Smooth muscle cell of the brain vasculature (primary cell): ENCODE results near the gene SPZ1.
"Not testable (repeated sequence)": the region's sequence is repeated elsewhere in the genome, so short reads cannot be mapped to it uniquely, and the experiment has no call there.

Experiments
- DNase-seq: peaks from one replicate; pipeline ENCODE4 v3.0.0-alpha.2; 2012; ENCODE audit warnings: low read depth, low spot score

The SPZ1 gene

GRCh38 chr5:80339116-80339515 is 19.3 kb downstream of the SPZ1 start:
- no peak for DNase-seq

GRCh38 chr5:80341016-80341775 is 21.4 kb downstream of the SPZ1 start:
- no peak for DNase-seq

- DNase-seq = no peak
Observed at GRCh38 chr5:80343067-80343466, 23.3 kb downstream of the SPZ1 start.

GRCh38 chr5:80346055-80346454 is 26.3 kb downstream of the SPZ1 start:
- no peak for DNase-seq

GRCh38 chr5:80348171-80348570 is 28.4 kb downstream of the SPZ1 start:
- no peak for DNase-seq

GRCh38 chr5:80351019-80351418 is 31.2 kb downstream of the SPZ1 start:
- DNase-seq = not testable (repeated sequence)

GRCh38 chr5:80355686-80356085 is 35.9 kb downstream of the SPZ1 start:
- no peak for DNase-seq

- no peak for DNase-seq
Observed at GRCh38 chr5:80357671-80358070, 37.9 kb downstream of the SPZ1 start.

- no peak for DNase-seq
Observed at GRCh38 chr5:80360914-80361444, 41.2 kb downstream of the SPZ1 start.

- no peak for DNase-seq
Observed at GRCh38 chr5:80364892-80365291, 45.1 kb downstream of the SPZ1 start.

- DNase-seq = no peak
Observed at GRCh38 chr5:80368661-80369480, 49.1 kb downstream of the SPZ1 start.

- DNase-seq = no peak
Observed at GRCh38 chr5:80369521-80369920, 49.7 kb downstream of the SPZ1 start.

- no peak for DNase-seq
Observed at GRCh38 chr5:80370390-80370789, 50.6 kb downstream of the SPZ1 start.
